NCI-H774 (cell line): ENCODE results near the gene TBXAS1.

Experiments
- DNase-seq: peaks from one replicate; lab custom pipeline; 2025; lab: John Stamatoyannopoulos, UW

The TBXAS1 gene

GRCh38 chr7:139976838-139977656 is 148.0 kb downstream of the TBXAS1 start:
- no peak for DNase-seq

DNA sequence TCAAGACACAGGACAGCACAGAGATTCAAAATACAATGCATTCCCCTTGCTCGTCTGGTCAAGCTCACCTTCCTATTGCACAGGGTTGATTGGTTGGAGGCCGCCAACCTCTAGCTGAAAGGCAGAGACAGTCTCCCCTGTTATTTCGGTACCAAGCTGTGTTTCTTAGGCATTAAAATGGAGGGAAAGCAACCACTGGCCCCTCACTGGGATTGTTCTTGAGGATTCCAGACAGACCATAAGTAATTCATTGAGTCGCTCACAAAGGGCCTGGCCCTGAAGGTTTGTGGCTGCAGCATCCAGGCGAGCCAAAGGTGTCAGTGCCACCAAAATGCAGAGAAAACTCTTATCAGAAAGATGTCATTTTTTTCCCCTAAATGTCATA is 152.4 kb downstream of the TBXAS1 start:
- no peak for DNase-seq

DNA sequence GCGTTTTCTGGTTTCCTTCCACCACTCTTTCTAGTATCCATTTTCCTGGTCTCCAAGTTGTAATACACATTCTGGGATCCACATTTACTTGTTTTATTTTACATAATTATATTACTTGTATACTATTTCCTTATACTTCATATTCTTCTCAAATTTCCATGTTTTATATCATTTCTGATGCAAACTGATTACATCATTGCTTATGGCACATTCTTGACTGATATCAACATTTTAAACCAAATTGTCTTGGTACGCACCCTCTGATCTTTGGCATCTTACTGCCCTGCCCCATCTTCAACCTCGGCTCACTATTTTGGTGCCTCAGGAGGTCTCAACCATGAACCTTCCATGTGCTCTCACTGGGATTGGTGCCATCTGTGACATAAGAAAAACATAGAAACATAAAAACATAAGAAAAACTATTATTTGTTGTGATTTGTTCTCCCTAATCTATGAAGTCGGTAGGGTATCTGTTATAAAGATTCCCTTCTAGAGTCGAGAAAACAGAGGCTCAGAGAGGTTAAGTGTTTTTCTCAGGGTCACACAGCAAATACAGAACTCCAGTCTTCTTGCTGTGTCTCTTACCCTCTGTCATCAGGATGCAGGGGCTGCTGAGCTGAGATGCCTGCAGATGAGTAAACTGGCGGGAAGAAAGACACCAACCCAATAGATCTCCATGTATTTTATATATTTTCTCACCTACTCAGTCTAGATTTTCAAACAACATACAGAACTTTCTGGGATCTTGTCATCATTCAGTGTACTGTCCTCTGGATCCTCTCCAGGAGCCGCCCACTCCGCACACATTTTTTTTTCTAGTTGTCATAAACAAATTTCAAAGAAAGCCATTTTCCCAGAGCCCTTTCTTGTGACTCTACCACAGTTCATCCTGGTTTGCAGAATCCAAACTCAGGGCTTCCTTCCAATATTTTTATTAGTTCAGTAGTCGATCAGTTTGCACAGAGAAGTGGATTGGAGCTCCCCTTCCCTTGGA is 154.2 kb downstream of the TBXAS1 start:
- DNase-seq, result no peak

DNA sequence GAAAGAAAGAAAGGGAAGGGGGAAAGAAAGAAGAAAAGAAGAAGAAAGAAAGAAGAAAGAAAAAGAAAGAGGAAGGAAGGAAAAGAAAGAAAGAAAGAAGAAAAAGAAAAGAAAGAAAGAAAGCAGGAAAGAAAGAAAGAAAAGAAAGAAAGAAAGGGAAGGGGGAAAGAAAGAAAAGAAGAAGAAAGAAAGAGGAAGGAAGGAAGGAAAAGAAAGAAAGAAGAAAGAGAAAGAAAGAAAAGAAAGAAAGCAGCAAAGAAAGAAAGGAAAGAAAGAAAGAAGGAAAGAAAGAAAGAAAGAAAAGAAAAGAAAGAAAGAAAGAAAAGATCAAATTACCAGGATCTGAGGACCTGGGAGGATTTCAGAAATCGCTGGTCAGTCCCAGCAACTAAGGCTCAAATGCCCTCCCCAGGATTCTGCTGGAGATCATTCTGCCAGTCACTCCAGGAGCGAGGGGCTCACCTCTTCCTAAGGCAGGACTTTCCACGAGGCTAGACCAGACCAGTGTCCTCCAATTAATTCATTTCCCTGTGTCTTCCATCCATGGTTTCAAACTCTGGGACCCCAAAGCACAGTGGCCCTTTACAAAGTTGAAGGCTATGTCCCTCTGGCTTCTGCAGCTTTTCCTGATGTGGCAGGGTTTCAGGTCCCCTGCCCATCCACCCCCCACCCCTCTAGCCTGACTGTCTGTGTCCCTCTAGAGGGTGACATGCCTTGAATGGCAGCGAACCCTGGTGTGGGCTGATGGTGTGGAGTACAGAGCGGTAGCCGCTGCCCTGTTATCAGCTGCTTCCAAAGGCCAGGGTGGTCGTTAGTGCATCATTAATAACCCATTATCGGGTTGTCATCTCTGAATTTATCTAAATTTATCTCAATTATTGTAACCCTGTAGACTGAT is 155.8 kb downstream of the TBXAS1 start:
- no peak for DNase-seq

DNA sequence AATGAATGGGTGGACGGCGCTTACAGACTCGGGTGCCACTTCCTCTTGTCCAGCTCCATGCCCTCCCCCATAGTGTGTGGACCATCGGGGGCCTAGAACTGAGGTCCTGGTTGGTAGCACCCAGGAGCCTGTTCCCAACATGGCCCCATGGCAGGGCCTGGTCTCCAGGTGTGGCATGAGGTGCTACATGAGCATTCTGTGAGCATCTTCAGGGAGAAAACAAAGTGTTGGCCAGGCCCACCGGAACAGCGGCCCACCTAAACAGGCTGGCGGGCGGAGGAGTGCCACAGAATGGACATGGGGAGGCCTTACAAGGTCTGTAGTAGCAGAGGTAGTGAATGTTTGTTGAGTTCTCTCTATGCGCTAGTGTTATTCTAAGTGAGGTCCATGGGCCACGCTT is 156.7 kb downstream of the TBXAS1 start:
- DNase-seq, result no peak

GRCh38 chr7:139987691-139988516 is 158.8 kb downstream of the TBXAS1 start:
- no peak for DNase-seq

DNA sequence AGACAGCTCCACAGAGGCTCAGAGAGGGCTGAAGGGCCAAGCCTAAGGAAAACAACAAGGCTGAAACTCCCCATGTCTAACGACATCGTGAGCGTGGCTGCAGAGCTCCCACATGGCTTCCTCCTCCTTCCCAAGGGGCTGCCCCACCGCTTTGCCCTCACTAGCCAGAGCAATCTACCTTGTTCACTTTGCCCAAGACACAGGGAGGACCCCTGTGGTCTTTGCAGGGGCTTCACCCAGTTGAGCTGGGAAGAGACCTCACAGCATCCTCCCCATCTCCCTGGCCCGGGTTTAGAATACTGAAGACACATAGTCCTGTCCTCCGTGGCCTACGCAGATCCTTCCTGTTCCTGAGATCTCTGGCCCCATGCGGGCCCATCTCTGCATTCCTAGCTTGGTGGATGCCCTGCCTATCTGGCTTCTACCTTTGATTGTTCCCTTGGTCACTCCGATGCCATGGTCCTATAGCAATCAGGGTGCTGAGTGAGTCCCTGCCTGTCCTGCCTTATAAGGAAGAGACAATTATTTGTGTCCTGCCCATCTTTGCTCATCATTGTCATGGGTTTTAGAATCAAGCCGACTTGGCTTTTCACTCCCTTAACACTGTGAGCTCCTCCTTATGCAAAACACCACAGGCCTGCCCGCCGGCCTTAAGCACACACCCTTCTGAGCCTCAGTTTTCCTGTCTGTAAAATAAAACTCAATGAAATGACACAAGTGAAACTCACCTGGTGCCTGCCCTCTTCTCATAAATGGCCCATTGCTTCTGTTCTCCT is 160.5 kb downstream of the TBXAS1 start:
- DNase-seq, result no peak

DNA sequence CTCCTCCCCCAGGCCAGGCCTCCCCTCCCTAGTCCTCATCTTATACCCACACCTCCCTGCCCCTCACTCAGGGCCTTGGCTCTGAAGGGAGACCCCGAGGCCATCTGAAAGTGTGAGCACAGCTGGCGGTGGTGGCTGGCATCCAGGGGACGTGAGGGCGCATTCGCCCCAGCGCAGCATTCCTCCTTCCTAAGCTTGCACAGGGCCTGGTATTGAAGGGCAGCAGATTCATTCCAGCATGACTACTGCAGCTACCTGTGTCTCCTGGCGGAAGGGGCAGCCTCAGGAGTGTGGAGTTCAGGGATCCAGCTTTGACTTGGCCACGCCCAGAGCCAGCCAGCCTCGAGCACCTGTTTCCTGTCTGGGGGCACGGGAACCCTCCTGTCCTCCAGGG is 161.1 kb downstream of the TBXAS1 start:
- no peak for DNase-seq

GRCh38 chr7:139990571-139991268 is 161.7 kb downstream of the TBXAS1 start:
- DNase-seq, result no peak

DNA sequence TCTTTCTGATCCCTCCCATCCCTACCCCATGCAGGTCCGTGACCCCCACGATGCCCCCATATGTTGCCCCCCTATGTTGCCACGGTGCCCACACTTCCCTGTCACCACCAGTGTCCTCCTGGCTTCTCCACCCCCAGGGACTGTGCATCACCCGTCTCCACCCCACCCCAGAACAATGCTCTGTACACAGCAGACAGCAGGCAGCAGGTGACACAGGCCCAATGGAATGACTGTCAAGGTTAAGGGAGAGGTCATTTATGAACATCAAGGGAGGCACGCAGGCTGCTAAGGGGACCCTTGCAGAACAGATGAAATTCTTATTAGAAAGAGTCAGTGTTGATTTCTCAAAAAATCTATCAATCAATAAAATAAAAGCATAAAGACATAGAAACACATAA is 162.2 kb downstream of the TBXAS1 start:
- no peak for DNase-seq

- DNase-seq, result no peak
Measured at GRCh38 chr7:139991911-139992310, 162.8 kb downstream of the TBXAS1 start.

DNA sequence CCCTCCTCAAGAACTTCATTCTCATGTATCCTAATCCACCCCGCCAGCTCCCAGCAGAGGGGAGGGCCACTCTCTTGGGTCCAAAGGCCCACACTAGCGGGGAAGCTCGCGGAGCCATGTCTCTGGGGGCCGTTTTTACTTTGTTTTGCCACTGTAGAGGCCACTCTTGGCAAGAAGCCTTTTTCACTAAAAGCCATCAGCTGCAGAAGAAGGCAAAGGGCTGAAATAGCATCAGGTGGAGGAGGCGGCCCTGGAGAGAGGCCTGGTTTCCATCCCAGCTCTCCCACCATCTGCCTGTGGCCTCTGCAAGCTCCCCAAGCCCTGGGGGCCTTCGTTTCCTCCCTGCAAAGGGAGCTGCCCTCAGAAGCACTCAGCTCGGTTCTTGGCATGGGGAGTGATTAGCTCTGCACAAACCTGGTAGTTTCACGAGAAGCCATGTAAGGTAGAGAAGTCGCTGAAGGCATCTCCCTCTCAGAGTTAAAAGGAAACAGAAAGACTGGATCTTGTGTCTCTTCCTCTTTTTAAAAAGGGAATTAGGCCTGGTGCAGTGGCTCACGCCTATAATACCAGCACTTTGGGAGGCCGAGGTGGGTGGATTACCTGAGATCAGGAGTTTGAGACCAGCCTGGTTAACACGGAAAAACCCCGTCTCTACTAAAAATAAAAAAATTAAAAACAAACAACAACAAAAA is 163.4 kb downstream of the TBXAS1 start:
- no peak for DNase-seq

DNA sequence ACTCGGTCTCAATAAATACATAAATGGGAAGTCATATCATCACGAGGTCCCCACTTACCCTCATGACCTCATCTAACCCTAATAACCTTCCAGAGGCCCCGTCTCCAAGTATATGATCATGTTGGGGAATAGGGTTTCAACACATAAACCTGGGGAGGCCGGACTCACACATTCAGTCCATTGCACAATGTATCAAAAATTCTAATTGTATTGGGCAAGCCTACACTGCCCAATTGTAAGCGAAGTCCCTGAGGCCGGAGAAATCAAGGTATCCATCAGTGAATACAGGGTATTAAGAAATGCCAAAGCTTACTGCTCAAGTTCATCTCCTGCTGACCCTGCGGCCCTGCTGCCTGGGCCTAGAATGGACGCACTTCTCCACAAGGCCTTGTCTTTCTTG is 164.1 kb downstream of the TBXAS1 start:
- no peak for DNase-seq

GRCh38 chr7:139993592-139993991 is 164.5 kb downstream of the TBXAS1 start:
- DNase-seq, result no peak

DNA sequence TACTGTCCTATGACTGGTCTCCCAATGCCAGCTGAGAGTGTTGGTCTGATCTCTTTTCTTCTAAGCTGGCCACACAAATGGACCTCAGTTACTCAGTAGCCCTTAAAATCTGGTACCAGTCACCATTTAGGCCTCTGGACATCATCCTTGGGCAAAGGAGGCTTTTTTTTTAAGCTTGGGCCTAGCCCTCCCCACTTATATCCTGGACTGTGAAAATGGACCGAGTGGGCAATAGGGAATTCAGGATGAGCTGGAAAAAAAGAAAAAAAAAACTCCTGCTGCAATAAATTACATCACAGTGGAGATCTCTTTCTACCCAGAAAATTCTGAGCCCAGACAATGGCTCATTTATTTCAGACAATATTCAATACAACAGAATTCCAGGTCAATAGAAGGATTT is 165.3 kb downstream of the TBXAS1 start:
- DNase-seq, result no peak

- no peak for DNase-seq
Measured at GRCh38 chr7:139995017-139995915, 166.2 kb downstream of the TBXAS1 start.

DNA sequence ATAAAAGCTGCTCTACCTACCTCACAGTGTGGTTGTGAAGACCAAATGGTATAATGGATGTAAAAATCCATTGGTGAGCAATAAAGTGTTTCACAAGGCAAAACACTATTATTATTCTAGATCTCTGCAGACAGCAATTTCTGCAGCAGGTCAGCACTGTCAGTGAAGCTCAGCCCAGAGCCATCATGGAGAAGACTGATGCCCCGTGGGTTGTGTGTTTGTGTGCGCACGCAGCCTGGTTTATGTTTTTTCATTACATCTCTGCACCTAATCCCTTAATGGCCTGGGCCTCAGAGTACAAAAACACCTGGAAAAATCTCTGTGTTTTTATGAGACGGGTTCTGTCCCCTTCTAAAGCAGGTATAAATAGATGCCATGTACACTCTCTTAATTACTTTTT is 169.5 kb downstream of the TBXAS1 start:
- no peak for DNase-seq

DNA sequence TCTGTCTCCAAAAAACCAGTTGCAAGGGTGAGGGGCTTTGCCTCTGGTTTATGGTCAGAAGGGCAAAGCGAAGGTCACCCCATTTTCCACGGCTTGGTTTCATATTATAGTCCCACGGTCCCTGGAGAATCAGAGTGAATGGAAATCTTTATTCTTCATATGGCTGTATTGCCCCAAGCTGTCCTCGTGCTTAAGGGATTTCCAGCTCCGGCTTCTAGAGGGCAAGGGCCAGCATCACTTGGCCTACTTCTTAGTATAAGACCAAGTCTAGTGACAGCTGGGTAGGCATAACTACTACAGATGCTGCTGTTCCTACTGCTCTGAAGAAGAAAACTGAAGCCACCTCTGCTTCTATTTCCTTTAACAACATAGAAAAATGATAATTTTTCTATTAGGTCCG is 170.5 kb downstream of the TBXAS1 start:
- no peak for DNase-seq
